PC-9 (cell line): ENCODE results near the gene CMTM6.

Experiments used
- CTCF ChIP-seq: fragments of 200-600 bp; sonication (generic); conservative IDR thresholded peaks from 2 replicates; pipeline ENCODE4 v1.6.1; 2017; ENCODE audit warnings: mixed run types, antibody characterized with exemption, mild to moderate bottlenecking, moderate library complexity
- EZH2 ChIP-seq: fragments of 200-600 bp; sonication (generic); IDR thresholded peaks from 2 replicates; pipeline ENCODE4 v1.8.0; 2017; ENCODE audit warnings: antibody characterized with exemption, low read depth

DNA sequence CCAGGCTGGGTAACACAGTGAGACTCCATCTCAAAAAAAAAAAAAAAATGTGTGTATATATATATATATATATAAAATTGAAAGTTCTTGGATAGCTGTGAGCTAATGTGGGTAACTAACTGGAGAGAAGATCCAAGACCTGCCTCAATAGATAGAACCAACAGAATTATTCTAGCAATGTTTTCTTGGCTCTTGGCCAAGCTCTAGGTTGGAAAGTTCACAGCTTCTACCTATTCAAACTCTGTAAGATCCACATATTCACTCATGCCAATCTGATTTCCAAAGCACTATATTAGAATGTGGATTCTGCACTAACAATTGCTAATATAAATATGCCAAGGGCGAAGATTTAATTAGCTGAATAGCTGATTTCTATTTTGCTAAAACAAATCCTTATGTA, 29.8 kb upstream of the CMTM6 start:
- TF ChIP-seq CTCF (no peak), EZH2 (no peak)
